GM19468 (cell line): Measurements from ENCODE around the gene CD99L2.
A peak's percentile ranks its signal among the peaks of the same experiment; 100 is the strongest.

Experiments
- ATAC-seq: cut with Tn5 transposase; IDR thresholded peaks from one replicate; pipeline ENCODE4 v1.9.1; 2021; ENCODE audit warnings: mild to moderate bottlenecking, moderate library complexity, moderate number of reproducible peaks; ENCODE audit not compliant: unreplicated experiment; ENCODE audit errors: extremely low read depth

The CD99L2 gene

GRCh38 chrX:150898343-150899190 is at the start of gene CD99L2:
Gene CD99L2, minus strand, starts transcription at chrX:150898668. Its CDS starts 80 bp downstream, at chrX:150898588.
- peak; percentile 66 for ATAC-seq

GRCh38 chrX:150944233-150944632 is 45.8 kb upstream of the CD99L2 start:
- no peak for ATAC-seq

GRCh38 chrX:150942942-150943594 is 44.6 kb upstream of the CD99L2 start:
- ATAC-seq = no peak

GRCh38 chrX:150941580-150941979 is 43.1 kb upstream of the CD99L2 start:
- no peak for ATAC-seq

GRCh38 chrX:150940844-150941495 is 42.5 kb upstream of the CD99L2 start:
- no peak for ATAC-seq

GRCh38 chrX:150936556-150936955 is 38.1 kb upstream of the CD99L2 start:
- ATAC-seq = no peak

- ATAC-seq = no peak
Observed at GRCh38 chrX:150935467-150935866, 37.0 kb upstream of the CD99L2 start.

- no peak for ATAC-seq
Observed at GRCh38 chrX:150934453-150934852, 36.0 kb upstream of the CD99L2 start.

- ATAC-seq = no peak
Observed at GRCh38 chrX:150933945-150934350, 35.5 kb upstream of the CD99L2 start.

GRCh38 chrX:150929058-150929457 is 30.6 kb upstream of the CD99L2 start:
- ATAC-seq = no peak

GRCh38 chrX:150926791-150927190 is 28.3 kb upstream of the CD99L2 start:
- no peak for ATAC-seq

- no peak for ATAC-seq
Observed at GRCh38 chrX:150926304-150926703, 27.8 kb upstream of the CD99L2 start.

GRCh38 chrX:150919401-150919800 is 20.9 kb upstream of the CD99L2 start:
- no peak for ATAC-seq

GRCh38 chrX:150913511-150913910 is 15.0 kb upstream of the CD99L2 start:
- no peak for ATAC-seq

GRCh38 chrX:150907474-150907873 is 9.0 kb upstream of the CD99L2 start:
- no peak for ATAC-seq

- no peak for ATAC-seq
Observed at GRCh38 chrX:150906694-150907093, 8.2 kb upstream of the CD99L2 start.

GRCh38 chrX:150905293-150905692 is 6.8 kb upstream of the CD99L2 start:
- no peak for ATAC-seq

- ATAC-seq = no peak
Observed at GRCh38 chrX:150903110-150903508, 4.6 kb upstream of the CD99L2 start.

GRCh38 chrX:150902434-150903109 is 4.1 kb upstream of the CD99L2 start:
- ATAC-seq = no peak

GRCh38 chrX:150899191-150899757 is 806 bp upstream of the CD99L2 start:
- ATAC-seq = no peak
